Measurements from ENCODE around the gene GRIFIN. TPM values are rescaled to one million over a fixed set of nuclear protein-coding genes. Genes with fewer than 3 reads are reported as not detected.

The GRIFIN gene
- total RNA-seq, 2 experiments from 2014 or later: not detected

GRCh38 chr7:2507917-2508306, 31.7 kb upstream of the GRIFIN start:
- no peak overlapping the region for H3K4me2 ChIP-seq (ENCODE audit: low read length)
- DNase-seq (ENCODE audit: low spot score): no peak
- H3K4me1 ChIP-seq (ENCODE audit: insufficient read depth, low read length, poor library complexity, severe bottlenecking): peaks cover 48% of the 10 kb centered on the region
- ChIA-PET POLR2A (interaction anchor here (0.6 kb wide), 1 partner anchor 39 kb away, joined by 3 read pairs; no protein-coding TSS in a partner anchor), CTCF (ENCODE audit: unreplicated experiment) (interaction anchor here (0.8 kb wide), 1 partner anchor 135 kb away, joined by 4 read pairs; no protein-coding TSS in a partner anchor)
- no peak overlapping the region for H2AFZ ChIP-seq (ENCODE audit: low read length)
- intact Hi-C loops (cut with micrococcal nuclease; ENCODE audit: unreplicated experiment): no loop called here
- no peaks in the 10 kb centered on the region for H4K20me1 ChIP-seq (ENCODE audit: insufficient read depth, low read length)
- no peaks in the 10 kb centered on the region for H3K79me2 ChIP-seq (ENCODE audit: insufficient read depth, low read depth, low read length)
- H3K4me3 ChIP-seq (ENCODE audit: low read depth, low read length, poor library complexity, severe bottlenecking): no peak overlapping the region
- H3K36me3 ChIP-seq (ENCODE audit: insufficient read depth, low read length): no peaks in the 10 kb centered on the region
- no TSS peak for BruUV-seq (replicated peaks)
- H3K27ac ChIP-seq (ENCODE audit: low read depth, low read length, poor library complexity, severe bottlenecking): no peak overlapping the region
- no peak for TF ChIP-seq CTCF (conservative IDR thresholded peaks at IDR 0.05; ENCODE audit: low read length)
- no peak for TF ChIP-seq EZH2phosphoT487 (IDR thresholded peaks at IDR 0.05; ENCODE audit: borderline replicate concordance, low read depth, low read length)
- no peaks in the 10 kb centered on the region for H3K9me3 ChIP-seq (ENCODE audit: low read length)
- no peaks in the 10 kb centered on the region for H3K9me2 ChIP-seq (ENCODE audit: insufficient read depth, low read length)

DNA sequence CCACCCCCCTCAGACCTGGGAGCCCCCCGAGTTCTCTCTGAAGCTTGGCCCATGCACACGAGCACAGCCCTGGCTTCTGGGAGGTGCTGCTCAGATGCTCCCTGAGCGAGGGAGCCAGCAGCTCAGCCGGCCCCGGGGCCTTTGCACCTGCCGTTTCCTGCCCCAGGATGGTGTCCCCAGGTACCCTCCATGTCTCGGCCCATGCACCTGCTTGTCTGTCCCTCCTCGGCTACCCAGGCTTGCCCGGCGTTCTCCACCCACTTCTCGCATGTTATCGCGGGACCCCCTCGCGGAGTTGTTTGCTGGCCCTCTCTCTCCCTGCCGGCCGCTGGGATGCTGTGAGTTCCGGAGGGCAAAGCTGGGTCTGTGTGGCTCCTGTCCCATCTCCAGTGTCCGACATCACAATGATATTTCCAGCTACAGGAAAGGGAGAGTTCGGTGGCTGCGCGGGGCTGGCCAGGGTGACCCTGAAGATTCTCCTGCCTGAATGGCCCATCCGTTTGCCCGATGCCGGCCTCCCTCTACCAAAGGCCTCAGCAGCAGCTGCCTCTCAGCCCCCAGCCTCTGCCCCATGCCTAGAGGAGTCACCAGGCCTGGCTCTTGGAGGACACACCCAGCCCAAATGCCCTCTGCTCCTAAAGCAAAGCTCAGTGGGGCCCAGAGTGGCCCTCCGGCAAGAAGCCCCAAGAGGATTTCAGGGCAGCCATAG, 31.2 kb upstream of the GRIFIN start:
- Histone ChIP-seq H2AFZ (ENCODE audit: low read length) (no peak overlapping the region), H3K4me3 (ENCODE audit: low read depth, low read length, poor library complexity, severe bottlenecking) (no peak overlapping the region), H3K4me1 (ENCODE audit: insufficient read depth, low read length, poor library complexity, severe bottlenecking) (peaks cover 43% of the 10 kb centered on the region), H3K9me2 (ENCODE audit: insufficient read depth, low read length) (no peaks in the 10 kb centered on the region), H3K4me2 (ENCODE audit: low read length) (no peak overlapping the region), H3K79me2 (ENCODE audit: insufficient read depth, low read depth, low read length) (no peaks in the 10 kb centered on the region), H4K20me1 (ENCODE audit: insufficient read depth, low read length) (no peaks in the 10 kb centered on the region), H3K9me3 (ENCODE audit: low read length) (no peaks in the 10 kb centered on the region), H3K27ac (ENCODE audit: low read depth, low read length, poor library complexity, severe bottlenecking) (no peak overlapping the region), H3K36me3 (ENCODE audit: insufficient read depth, low read length) (no peaks in the 10 kb centered on the region)
- no peak for DNase-seq (ENCODE audit: low spot score)
- POLR2A ChIA-PET: interaction anchor here (0.6 kb wide), 1 partner anchor 38 kb away, joined by 3 read pairs; no protein-coding TSS in a partner anchor
- intact Hi-C loops (cut with micrococcal nuclease; ENCODE audit: unreplicated experiment): no loop called here
- CTCF ChIA-PET (ENCODE audit: unreplicated experiment): interaction anchor here (0.8 kb wide), 1 partner anchor 136 kb away, joined by 4 read pairs; no protein-coding TSS in a partner anchor
- no TSS peak for BruUV-seq (replicated peaks)
- TF ChIP-seq CTCF (conservative IDR thresholded peaks at IDR 0.05; ENCODE audit: low read length): no peak
- TF ChIP-seq EZH2phosphoT487 (IDR thresholded peaks at IDR 0.05; ENCODE audit: borderline replicate concordance, low read depth, low read length): no peak

GRCh38 chr7:2505401-2505800, 29.2 kb upstream of the GRIFIN start:
- Histone ChIP-seq H3K79me2 (ENCODE audit: insufficient read depth, low read depth, low read length) (no peaks in the 10 kb centered on the region), H2AFZ (ENCODE audit: low read length) (no peak overlapping the region), H3K9me2 (ENCODE audit: insufficient read depth, low read length) (no peaks in the 10 kb centered on the region), H3K4me3 (ENCODE audit: low read depth, low read length, poor library complexity, severe bottlenecking) (no peak overlapping the region), H3K27ac (ENCODE audit: low read depth, low read length, poor library complexity, severe bottlenecking) (no peak overlapping the region), H3K4me2 (ENCODE audit: low read length) (no peak overlapping the region), H3K36me3 (ENCODE audit: insufficient read depth, low read length) (no peaks in the 10 kb centered on the region), H4K20me1 (ENCODE audit: insufficient read depth, low read length) (no peaks in the 10 kb centered on the region), H3K4me1 (ENCODE audit: insufficient read depth, low read length, poor library complexity, severe bottlenecking) (peaks cover 23% of the 10 kb centered on the region), H3K9me3 (ENCODE audit: low read length) (no peaks in the 10 kb centered on the region)
- intact Hi-C loops (cut with micrococcal nuclease; ENCODE audit: unreplicated experiment): no loop called here
- POLR2A ChIA-PET: no interaction called here
- TF ChIP-seq EZH2phosphoT487 (IDR thresholded peaks at IDR 0.05; ENCODE audit: borderline replicate concordance, low read depth, low read length) (no peak), CTCF (conservative IDR thresholded peaks at IDR 0.05; ENCODE audit: low read length) (no peak)
- DNase-seq (ENCODE audit: low spot score): no peak
- BruUV-seq (replicated peaks): no TSS peak
- CTCF ChIA-PET (ENCODE audit: unreplicated experiment): no interaction called here
